ENCODE data around the gene PPFIA4.
A peak's percentile ranks its signal among the peaks of the same experiment; 100 is the strongest.

PPFIA4 gene

GRCh38 chr1:203104789-203105390 is 78.6 kb downstream of the PPFIA4 start:
- no peak for DNase-seq

- DNase-seq = no peak
Measured at GRCh38 chr1:203112475-203112874, 86.2 kb downstream of the PPFIA4 start.

DNA sequence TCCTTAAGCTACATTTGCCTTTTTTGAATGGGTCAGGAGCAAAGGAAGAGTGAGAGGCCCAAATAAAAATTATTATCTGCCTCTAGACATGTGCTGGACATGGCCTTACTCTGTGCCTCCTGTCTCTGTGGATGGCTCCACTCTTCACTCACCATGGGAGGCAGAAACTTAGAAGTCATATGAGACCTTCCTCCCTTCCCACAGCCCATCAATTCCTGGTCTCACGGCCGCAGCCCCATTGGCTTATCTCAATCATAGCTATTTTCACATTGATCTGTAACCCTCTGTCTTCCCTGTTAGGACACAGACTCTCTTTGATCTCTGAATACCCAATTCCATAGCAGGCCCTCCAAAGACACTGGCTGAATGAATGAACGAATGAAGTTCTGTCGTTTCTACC is 87.0 kb downstream of the PPFIA4 start:
- no peak for DNase-seq

GRCh38 chr1:203114202-203114601 is 87.9 kb downstream of the PPFIA4 start:
- DNase-seq = no peak

DNA sequence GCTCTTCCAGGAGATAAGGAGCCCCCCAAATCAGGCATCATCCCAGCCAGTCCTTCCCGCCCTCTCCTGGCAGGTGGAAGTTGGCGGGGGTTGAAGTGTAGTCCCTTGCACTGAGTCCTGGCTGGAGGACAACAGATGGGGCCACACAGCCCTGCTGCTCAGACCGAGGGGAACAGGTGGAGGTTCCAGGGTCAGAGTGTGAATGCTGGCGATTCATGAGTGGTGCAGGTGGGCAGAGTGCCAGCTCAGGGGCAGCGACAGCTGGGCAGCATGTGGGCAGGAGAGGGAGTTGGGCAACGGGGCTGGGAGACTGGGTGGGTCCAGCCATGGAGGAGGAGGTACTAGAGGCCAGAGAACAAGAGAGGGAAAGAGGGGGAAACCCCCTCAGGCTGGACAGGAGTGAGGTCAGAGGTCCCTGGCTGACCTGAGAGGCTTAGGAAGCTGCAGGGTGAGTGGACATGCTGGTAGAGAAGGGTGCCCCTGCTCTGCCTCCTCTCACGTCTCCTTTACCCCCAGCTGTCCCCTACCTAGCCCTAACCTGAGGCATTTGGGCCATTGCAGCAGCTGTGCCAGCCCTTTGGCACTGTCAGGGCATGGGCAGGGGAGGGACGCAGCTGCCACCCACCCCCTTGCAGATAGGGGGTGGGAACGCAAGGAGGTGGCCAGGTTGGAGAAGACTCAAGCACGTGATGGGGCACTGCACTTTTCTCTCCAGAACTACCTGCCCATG is 90.0 kb downstream of the PPFIA4 start:
- DNase-seq = no peak

- DNase-seq = peak; percentile 65
Measured at GRCh38 chr1:203117611-203118575, 91.6 kb downstream of the PPFIA4 start.

DNA sequence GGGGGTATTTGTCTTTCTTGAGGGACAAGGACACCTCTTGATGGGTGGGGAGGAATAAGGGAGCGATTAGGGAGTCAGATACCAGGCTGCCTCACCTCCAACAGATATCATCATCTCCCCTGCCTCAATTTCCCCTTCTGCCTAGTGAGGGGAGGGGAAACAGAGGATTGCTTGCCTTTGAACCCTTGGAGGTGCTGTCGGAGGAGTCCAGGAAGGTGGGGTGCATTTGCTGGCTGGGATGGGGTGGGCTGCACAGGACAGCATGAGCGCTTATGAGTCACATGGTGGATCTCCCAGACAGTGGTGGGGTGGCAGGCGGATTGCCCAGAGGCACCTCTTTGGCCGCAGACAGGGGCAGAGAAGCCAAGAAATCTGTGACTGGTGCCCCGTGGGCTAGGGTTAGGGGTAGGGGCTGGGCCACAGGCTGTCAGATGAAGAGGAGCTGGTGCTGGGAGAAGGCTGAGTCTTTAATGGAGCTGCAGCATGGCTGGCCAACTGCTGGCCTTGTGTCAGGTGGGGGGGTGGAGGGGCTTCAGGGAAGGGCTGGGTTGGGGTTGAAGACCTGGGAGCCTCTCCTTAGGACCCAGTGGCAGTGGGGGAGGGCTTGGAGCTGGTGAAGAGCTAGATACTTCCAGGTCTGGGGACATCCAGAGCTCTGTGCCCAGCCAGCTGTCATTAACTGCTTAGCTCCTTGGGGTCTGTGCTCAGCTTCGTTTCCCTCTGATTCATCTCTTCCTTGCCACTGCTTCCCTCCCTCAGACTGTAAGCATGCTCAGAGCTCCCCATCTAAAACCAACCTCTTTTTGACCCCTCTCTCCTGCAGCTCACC is 94.2 kb downstream of the PPFIA4 start:
- no peak for DNase-seq

DNA sequence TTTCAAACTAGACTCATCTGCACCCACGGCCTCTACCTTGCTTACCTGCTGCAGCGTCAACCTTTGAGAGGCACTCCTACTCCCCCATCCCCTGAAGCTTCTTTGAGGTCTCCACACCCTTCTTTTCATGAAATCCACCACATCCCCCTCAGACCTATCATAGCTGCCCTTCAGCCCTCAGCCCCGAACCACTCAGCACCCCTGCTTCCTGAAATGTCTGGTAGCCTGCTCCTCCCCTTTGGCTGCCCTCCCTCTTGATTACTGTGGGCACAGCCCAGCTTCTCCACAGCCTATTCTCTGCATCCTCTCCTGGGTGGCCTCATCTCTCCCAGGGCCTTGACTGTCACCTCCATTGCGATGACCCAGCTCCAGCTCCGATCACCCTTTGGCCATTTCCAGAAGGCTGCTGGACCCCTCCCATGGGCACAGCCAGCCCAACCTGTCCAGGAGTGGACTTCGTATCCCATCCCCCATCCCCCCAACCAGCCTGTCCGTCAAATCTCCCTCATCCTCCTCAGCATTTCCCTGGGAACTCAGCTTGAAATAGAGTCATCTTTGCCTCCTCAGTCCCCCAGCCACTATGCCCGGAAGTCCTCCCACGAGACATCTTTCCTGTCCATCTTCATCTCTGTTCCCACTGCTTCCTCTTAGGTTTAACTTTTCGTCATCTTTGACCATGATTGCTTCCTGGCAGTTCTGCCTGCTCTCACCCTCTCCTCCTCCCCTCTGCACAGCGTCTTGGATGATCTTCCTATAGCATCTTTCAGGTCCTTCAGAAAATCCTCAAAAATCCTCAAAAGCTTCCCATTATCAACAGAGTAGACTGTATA is 95.1 kb downstream of the PPFIA4 start:
- DNase-seq = no peak

- DNase-seq = no peak
Measured at GRCh38 chr1:203122159-203122558, 95.9 kb downstream of the PPFIA4 start.

GRCh38 chr1:203124011-203124410 is 97.7 kb downstream of the PPFIA4 start:
- DNase-seq = no peak

- DNase-seq = no peak
Measured at GRCh38 chr1:203124546-203125317, 98.4 kb downstream of the PPFIA4 start.

GRCh38 chr1:203126151-203126865 is 100.0 kb downstream of the PPFIA4 start:
- no peak for DNase-seq

GRCh38 chr1:203126866-203127665 is 100.8 kb downstream of the PPFIA4 start:
- DNase-seq = no peak

DNA sequence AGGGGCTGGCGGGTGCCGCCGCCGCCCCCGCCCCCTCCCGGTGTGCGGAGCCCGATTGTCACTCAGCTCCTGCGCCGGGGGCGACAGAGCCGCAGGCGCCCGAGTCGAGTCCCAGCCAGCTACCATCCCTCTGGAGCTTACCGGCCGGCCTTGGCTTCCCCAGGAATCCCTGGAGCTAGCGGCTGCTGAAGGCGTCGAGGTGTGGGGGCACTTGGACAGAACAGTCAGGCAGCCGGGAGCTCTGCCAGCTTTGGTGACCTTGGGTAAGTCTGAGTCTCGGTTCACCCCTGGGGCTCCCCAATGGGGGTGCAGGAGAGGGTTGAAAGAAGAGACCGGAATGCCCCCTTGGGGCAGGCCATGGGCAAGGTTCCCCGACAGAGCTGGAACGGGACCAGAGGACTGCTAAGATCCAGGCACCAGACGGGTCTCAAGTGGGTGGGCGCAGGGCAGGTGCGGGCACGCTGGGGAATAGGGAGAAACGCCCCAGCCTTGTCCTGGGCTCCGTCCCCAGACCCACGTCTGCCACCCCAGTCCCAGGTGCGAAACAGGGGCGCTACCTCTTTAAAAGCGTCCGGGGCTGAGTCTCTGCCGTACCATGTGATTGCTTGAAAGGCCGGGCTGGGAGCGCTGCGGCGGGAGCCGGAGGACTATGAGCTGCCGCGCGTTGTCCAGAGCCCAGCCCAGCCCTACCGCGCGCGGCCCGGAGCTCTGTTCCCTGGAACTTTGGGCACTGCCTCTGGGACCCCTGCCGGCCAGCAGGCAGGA is 101.6 kb downstream of the PPFIA4 start, which contains the start of gene ADORA1:
Gene ADORA1 (plus strand): TSS at position 61 of the 765 bp plus-strand sequence. CDS start 1,116 bp downstream, outside the sequence.
- DNase-seq = peak; percentile 14

DNA sequence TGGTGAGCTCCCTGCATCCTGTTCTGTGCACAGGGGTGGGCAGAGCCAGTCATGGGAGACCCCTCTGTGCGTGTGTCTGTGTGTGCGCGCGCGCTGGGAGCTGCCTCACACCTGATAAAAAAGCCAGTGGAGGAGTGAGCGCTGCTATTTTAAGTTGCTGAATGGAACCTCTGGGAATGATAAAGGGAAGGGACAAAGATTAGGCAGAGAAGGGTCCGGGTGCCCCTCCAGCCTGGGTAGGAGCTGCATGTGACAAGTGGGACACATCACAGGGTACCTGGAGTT is 102.1 kb downstream of the PPFIA4 start:
- DNase-seq = no peak
